PC-3 (cell line): ENCODE measurements around the gene HDAC9. TPM values are rescaled to one million over a fixed set of nuclear protein-coding genes. Genes with fewer than 3 reads are reported as not detected.

ENCODE experiments used
- ATAC-seq: fragments of 200-7000 bp; cut with Tn5 transposase; 2 replicates; pipeline ENCODE4 v1.9.1; 2020; ENCODE audit warnings: mild to moderate bottlenecking, moderate library complexity
- BruUV-seq: library from RNA; stranded (reverse); fragments of 400-500 nt; replicated peaks from 2 replicates; lab custom pipeline; 2021; lab: Mats Ljungman, UMichigan
- CTCF ChIA-PET: fragments of 300-600 bp; sonication (Branson Sonifier 250); formaldehyde crosslinking; loops from one replicate; lab custom pipeline; 2022; ENCODE audit warnings: antibody characterized with exemption; lab: Charles Lee
- POLR2A ChIA-PET: fragments of 300-600 bp; sonication (Branson Sonifier 250); formaldehyde crosslinking; loops from one replicate; lab custom pipeline; 2022; ENCODE audit warnings: antibody characterized with exemption; ENCODE audit not compliant: unreplicated experiment; lab: Charles Lee
- DNase-seq: peaks from one replicate; pipeline ENCODE4 v3.0.0-alpha.2; 2015
- H2AFZ ChIP-seq: fragments of 300-600 bp; sonication (generic); 2 replicates; pipeline ENCODE4 v1.6.0; 2016; ENCODE audit warnings: antibody characterized with exemption, low read length
- H3F3A ChIP-seq: fragments of 300-600 bp; sonication (generic); one replicate; pipeline ENCODE4 v1.6.0; 2017; ENCODE audit warnings: antibody characterized with exemption, low read length, control low read depth, mild to moderate bottlenecking; ENCODE audit not compliant: unreplicated experiment
- H3K27ac ChIP-seq: fragments of 300-600 bp; sonication (generic); 2 replicates; pipeline ENCODE4 v1.5.1; 2016; ENCODE audit warnings: mild to moderate bottlenecking, low read length
- H3K27me3 ChIP-seq: fragments of 300-600 bp; sonication (generic); 2 replicates; pipeline ENCODE4 v1.6.1; 2016; ENCODE audit warnings: low read length, mixed read lengths
- H3K36me3 ChIP-seq: fragments of 300-600 bp; sonication (generic); 2 replicates; pipeline ENCODE4 v1.6.1; 2016; ENCODE audit warnings: low read depth, mixed run types, low read length, mixed read lengths
- H3K4me1 ChIP-seq: fragments of 300-600 bp; sonication (generic); 2 replicates; pipeline ENCODE4 v1.5.1; 2016; ENCODE audit warnings: low read length; ENCODE audit not compliant: insufficient read depth
- H3K4me2 ChIP-seq: fragments of 300-600 bp; sonication (generic); 2 replicates; pipeline ENCODE4 v1.6.0; 2016; ENCODE audit warnings: low read length
- H3K4me3 ChIP-seq: fragments of 300-600 bp; sonication (generic); 2 replicates; pipeline ENCODE4 v1.5.1; 2016; ENCODE audit warnings: mild to moderate bottlenecking, low read length, mixed read lengths
- H3K79me2 ChIP-seq: fragments of 300-600 bp; sonication (generic); 2 replicates; pipeline ENCODE4 v1.6.1; 2017; ENCODE audit warnings: low read length, mixed read lengths
- H3K9ac ChIP-seq: fragments of 300-600 bp; sonication (generic); 2 replicates; pipeline ENCODE4 v1.6.0; 2016; ENCODE audit warnings: mild to moderate bottlenecking, low read length
- H3K9me2 ChIP-seq: fragments of 300-600 bp; sonication (generic); replicated peaks from 2 replicates; pipeline ENCODE4 v1.6.1; 2016; ENCODE audit warnings: mixed run types, low read length, mixed read lengths
- H3K9me3 ChIP-seq: fragments of 300-600 bp; sonication (generic); 2 replicates; pipeline ENCODE4 v1.6.1; 2016; ENCODE audit warnings: low read length, mixed read lengths
- H4K20me1 ChIP-seq: fragments of 300-600 bp; sonication (generic); 2 replicates; pipeline ENCODE4 v1.6.1; 2016; ENCODE audit warnings: low read length, mixed read lengths
- EZH2 ChIP-seq: fragments of 300-600 bp; sonication (generic); IDR thresholded peaks from one replicate; pipeline ENCODE4 v1.6.1; 2017; ENCODE audit warnings: antibody characterized with exemption, mild to moderate bottlenecking, low read length; ENCODE audit not compliant: unreplicated experiment
- EZH2phosphoT487 ChIP-seq: fragments of 300-600 bp; sonication (generic); IDR thresholded peaks from 2 replicates; pipeline ENCODE4 v1.6.1; 2018; ENCODE audit warnings: mild to moderate bottlenecking, antibody characterized with exemption, low read length, borderline replicate concordance
- intact Hi-C: fragments of 100-400 bp; cut with micrococcal nuclease; formaldehyde crosslinking; loops from 2 replicates; pipeline ENCODE4 v1.9.0; 2023
- total RNA-seq: library from RNA; depleted of rRNA; stranded (reverse); fragments of >200 nt; gene quantifications from 2 replicates; pipeline ENCODE4 v1.2.3, GENCODE V29; 2014
- TF ChIP-seq, protein P1 (sequence below): fragments of 300-600 bp; sonication (generic); conservative IDR thresholded peaks from 2 replicates; pipeline ENCODE4 v1.5.1; 2017; ENCODE audit warnings: antibody characterized with exemption, low read depth, mild to moderate bottlenecking, low read length

Gene HDAC9
- total RNA-seq, 1 experiment from 2014 or later, result 7.8 TPM

DNA sequence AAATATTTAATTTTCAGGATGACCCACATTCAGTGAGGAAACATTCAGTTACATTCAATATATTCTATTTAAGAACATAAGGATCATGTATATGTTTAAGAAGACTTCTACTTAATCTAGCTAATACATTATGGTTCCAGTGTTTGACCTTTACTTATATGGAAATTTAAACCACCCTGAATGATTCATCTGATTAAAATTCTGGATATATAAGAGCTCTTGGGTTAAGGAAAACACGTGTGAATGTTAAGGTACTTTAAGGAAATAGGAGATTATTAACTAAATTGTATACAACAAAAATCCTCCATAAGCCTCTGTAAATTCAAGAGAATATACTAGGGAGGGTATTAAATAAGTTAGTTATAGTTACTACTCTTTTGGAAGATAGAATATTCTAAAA is 40.9 kb downstream of the HDAC9 start:
- H3K4me1 ChIP-seq, result peaks cover 11% of the 10 kb centered on the region
- intact Hi-C loops, result no loop called here
- no peak overlapping the region for H3K4me3 ChIP-seq
- POLR2A ChIA-PET, result no interaction called here
- ATAC-seq (no peak), DNase-seq (no peak)
- no peak overlapping the region for H3K27ac ChIP-seq
- H3K36me3 ChIP-seq, result no peaks in the 10 kb centered on the region
- BruUV-seq, result no TSS peak
- H4K20me1 ChIP-seq, result no peaks in the 10 kb centered on the region
- H3K9me3 ChIP-seq, result no peaks in the 10 kb centered on the region
- CTCF ChIA-PET, result no interaction called here
- no peak overlapping the region for H3K4me2 ChIP-seq
- TF ChIP-seq EZH2 (no peak), EZH2phosphoT487 (no peak)
- TF ChIP-seq, protein P1, sequence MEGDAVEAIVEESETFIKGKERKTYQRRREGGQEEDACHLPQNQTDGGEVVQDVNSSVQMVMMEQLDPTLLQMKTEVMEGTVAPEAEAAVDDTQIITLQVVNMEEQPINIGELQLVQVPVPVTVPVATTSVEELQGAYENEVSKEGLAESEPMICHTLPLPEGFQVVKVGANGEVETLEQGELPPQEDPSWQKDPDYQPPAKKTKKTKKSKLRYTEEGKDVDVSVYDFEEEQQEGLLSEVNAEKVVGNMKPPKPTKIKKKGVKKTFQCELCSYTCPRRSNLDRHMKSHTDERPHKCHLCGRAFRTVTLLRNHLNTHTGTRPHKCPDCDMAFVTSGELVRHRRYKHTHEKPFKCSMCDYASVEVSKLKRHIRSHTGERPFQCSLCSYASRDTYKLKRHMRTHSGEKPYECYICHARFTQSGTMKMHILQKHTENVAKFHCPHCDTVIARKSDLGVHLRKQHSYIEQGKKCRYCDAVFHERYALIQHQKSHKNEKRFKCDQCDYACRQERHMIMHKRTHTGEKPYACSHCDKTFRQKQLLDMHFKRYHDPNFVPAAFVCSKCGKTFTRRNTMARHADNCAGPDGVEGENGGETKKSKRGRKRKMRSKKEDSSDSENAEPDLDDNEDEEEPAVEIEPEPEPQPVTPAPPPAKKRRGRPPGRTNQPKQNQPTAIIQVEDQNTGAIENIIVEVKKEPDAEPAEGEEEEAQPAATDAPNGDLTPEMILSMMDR, result no peak
- no peak overlapping the region for H2AFZ ChIP-seq
- no peak overlapping the region for H3K9ac ChIP-seq
- no peaks in the 10 kb centered on the region for H3K79me2 ChIP-seq
- no peaks in the 10 kb centered on the region for H3K27me3 ChIP-seq
- no peaks in the 10 kb centered on the region for H3F3A ChIP-seq
- H3K9me2 ChIP-seq, result no peaks in the 10 kb centered on the region

DNA sequence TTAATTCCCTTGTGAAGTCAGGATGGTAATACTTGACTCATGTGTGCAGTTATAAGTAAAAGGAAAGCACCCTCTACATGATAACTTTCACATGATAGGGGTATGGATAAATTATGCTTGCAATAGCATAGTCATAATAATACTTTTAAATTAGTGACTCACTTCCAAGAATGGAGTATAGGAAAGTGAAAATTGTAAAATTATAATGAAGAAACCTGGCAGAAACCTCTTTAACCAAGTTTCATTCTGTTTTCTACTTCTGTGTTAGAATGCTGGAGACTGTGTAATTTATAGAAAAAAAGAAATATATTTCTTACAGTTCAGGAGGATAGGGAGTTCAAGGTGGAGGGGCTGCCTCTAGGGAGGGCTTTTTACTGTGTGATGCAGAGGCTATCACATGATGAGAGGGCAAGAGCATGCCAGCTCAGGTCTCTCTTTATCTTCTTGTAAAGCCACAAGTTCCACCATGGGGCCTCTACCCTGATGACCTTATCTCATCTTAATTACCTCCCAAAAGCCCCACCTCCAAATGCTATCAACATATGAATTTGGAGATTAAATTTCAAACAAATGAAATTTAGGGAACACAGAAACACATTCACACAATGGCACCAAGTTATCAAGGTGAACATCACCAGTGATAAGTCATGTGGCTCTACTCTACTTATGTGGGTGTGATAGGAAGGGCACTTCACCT is 43.2 kb downstream of the HDAC9 start:
- no TSS peak for BruUV-seq
- Histone ChIP-seq H3K4me2 (no peak overlapping the region), H3K9me3 (no peaks in the 10 kb centered on the region), H3K9ac (no peak overlapping the region), H3K36me3 (no peaks in the 10 kb centered on the region), H3K9me2 (no peaks in the 10 kb centered on the region), H3K27me3 (no peaks in the 10 kb centered on the region), H4K20me1 (no peaks in the 10 kb centered on the region), H3K27ac (no peak overlapping the region), H2AFZ (no peak overlapping the region), H3F3A (no peaks in the 10 kb centered on the region), H3K79me2 (no peaks in the 10 kb centered on the region), H3K4me3 (no peak overlapping the region), H3K4me1 (peaks cover 12% of the 10 kb centered on the region)
- TF ChIP-seq EZH2phosphoT487 (no peak), EZH2 (no peak)
- TF ChIP-seq, protein P1, result no peak
- CTCF ChIA-PET, result no interaction called here
- POLR2A ChIA-PET, result no interaction called here
- DNase-seq (no peak), ATAC-seq (no peak)
- intact Hi-C loops, result no loop called here

DNA sequence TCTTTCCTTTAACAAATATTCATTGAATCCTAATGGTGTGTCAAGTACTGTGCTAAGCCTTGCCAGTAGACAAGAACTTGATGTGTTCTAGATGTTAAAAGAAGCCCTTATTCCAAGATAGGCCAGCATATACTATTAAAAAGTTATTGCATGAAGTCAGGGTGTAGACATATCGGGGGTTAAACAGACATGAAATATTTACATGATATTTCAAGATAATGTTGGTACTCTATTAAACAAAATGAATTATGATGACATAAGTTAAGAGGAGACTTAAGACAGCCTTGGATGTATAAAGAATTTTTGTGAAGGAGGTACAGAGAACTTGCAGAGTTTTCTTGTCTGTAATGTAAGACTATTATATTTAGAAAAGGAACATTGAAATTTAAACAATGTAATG is 44.8 kb downstream of the HDAC9 start:
- TF ChIP-seq, protein P1, result no peak
- no peak for DNase-seq
- no peak overlapping the region for H3K27ac ChIP-seq
- no peak overlapping the region for H2AFZ ChIP-seq
- BruUV-seq, result no TSS peak
- no peak overlapping the region for H3K4me2 ChIP-seq
- no peaks in the 10 kb centered on the region for H3F3A ChIP-seq
- H3K4me3 ChIP-seq, result no peak overlapping the region
- ChIA-PET CTCF (no interaction called here), POLR2A (no interaction called here)
- H3K4me1 ChIP-seq, result peaks cover 12% of the 10 kb centered on the region
- H3K79me2 ChIP-seq, result no peaks in the 10 kb centered on the region
- ATAC-seq, result no peak
- no peaks in the 10 kb centered on the region for H3K9me2 ChIP-seq
- intact Hi-C loops, result no loop called here
- H3K36me3 ChIP-seq, result no peaks in the 10 kb centered on the region
- no peaks in the 10 kb centered on the region for H4K20me1 ChIP-seq
- H3K9ac ChIP-seq, result no peak overlapping the region
- H3K27me3 ChIP-seq, result no peaks in the 10 kb centered on the region
- no peaks in the 10 kb centered on the region for H3K9me3 ChIP-seq
